ENCODE data around the gene TMEM255B.

The TMEM255B gene

DNA sequence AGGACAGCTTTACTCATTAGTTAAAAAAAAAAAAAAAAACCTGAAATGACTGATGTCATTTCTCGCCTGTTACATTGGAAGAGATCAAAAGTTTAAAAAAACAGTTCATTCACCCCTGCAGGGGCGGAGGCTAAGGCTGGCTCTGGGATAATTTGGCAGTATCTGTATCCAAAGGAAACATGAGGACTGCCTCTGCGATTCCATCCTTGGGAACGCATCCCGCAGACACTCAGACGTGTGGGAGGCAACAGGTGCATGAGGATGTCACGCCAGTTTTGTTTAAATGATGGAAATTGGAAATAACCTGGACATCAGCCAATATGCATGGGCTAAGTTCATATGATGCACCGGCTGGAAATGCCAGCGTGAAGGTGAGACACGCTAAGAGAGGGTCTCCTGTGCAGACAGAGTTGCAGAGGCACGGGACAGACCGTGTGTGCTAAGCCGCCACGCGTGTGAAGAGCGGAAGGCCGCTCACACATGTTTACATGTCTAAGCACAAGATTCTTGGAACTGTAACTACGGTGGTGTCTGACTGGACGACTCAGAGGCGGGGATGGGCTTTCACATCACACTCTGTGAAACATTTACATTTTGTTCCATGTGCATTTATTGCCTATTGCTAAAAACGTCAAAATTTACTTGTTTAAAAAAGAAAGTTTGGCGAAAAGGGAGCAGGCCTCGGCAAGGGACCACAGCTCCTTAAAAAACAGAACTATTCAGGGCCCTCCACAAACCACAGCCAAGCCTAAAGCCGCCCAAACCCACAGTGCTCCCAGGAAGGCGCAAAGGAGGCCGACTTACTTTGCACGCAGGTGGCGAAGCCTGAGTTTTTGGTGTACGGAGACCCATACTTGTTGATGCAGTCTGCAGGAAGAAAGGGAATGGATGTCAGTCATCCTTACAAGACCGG is 87.0 kb downstream of the TMEM255B start:
- Histone ChIP-seq H3K27me3 (ENCODE audit: insufficient read depth, low read length, poor library complexity, severe bottlenecking) (no peaks in the 10 kb centered on the region), H3F3A (ENCODE audit: low read depth) (no peaks in the 10 kb centered on the region), H3K79me2 (ENCODE audit: insufficient read depth, low read length) (no peaks in the 10 kb centered on the region), H3K9ac (ENCODE audit: low read depth, low read length, poor library complexity, severe bottlenecking) (no peak overlapping the region), H3K36me3 (ENCODE audit: insufficient read depth, low read length) (no peaks in the 10 kb centered on the region), H2AFZ (ENCODE audit: low read length) (no peak overlapping the region), H3K4me1 (ENCODE audit: insufficient read depth, low read length, poor library complexity, severe bottlenecking) (peaks cover 15% of the 10 kb centered on the region), H3K4me3 (ENCODE audit: low read length, poor library complexity, severe bottlenecking) (no peak overlapping the region), H3K9me3 (ENCODE audit: insufficient read depth, low read depth, low read length) (no peaks in the 10 kb centered on the region), H4K20me1 (ENCODE audit: insufficient read depth, low read length, poor library complexity, severe bottlenecking) (no peaks in the 10 kb centered on the region), H3K9me2 (replicated peaks; ENCODE audit: low read depth, low read length) (no peaks in the 10 kb centered on the region), H3K4me2 (ENCODE audit: low read depth, low read length, poor library complexity, severe bottlenecking) (peak overlapping the region; percentile 50)
- TF ChIP-seq, protein P1, sequence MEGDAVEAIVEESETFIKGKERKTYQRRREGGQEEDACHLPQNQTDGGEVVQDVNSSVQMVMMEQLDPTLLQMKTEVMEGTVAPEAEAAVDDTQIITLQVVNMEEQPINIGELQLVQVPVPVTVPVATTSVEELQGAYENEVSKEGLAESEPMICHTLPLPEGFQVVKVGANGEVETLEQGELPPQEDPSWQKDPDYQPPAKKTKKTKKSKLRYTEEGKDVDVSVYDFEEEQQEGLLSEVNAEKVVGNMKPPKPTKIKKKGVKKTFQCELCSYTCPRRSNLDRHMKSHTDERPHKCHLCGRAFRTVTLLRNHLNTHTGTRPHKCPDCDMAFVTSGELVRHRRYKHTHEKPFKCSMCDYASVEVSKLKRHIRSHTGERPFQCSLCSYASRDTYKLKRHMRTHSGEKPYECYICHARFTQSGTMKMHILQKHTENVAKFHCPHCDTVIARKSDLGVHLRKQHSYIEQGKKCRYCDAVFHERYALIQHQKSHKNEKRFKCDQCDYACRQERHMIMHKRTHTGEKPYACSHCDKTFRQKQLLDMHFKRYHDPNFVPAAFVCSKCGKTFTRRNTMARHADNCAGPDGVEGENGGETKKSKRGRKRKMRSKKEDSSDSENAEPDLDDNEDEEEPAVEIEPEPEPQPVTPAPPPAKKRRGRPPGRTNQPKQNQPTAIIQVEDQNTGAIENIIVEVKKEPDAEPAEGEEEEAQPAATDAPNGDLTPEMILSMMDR (conservative IDR thresholded peaks at IDR 0.05; ENCODE audit: low read length) = no peak
- TF ChIP-seq EZH2phosphoT487 (IDR thresholded peaks at IDR 0.05; ENCODE audit: borderline replicate concordance) = no peak

DNA sequence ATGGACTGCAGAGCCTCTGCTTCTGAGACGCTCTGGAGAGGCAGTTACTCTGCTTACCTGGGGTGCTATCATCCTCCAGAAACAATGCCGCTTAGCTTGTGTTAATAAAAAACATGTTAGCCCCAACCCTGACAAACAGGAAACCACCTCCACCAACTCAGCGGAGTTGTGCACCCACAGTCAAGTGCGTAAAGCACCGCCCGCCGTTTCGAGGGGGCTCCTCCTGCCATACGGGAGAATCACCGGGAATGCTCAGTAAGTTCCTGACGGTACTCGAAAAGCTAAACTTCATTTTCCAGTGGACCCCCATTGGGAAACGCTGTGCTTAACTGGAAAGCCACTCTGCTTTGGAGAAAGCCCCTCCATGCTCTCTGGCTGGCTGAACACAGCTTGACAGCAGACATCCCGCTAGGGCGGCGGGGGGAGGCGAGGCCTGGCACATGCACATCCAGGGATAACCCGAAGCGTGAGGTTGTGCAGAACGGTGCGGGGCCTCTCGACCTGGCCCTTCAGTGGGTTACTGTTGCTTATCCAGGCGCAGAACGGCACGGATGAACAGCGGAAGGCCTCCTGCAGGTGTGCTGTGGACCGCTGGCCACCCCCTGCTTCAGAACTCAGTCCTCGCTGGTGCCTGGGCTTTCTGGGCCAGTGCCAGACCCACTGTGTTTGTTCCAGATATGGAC is 87.8 kb downstream of the TMEM255B start:
- Histone ChIP-seq H3K36me3 (ENCODE audit: insufficient read depth, low read length) (no peaks in the 10 kb centered on the region), H3K4me2 (ENCODE audit: low read depth, low read length, poor library complexity, severe bottlenecking) (peak overlapping the region; percentile 50), H3K4me1 (ENCODE audit: insufficient read depth, low read length, poor library complexity, severe bottlenecking) (peaks cover 15% of the 10 kb centered on the region), H3F3A (ENCODE audit: low read depth) (no peaks in the 10 kb centered on the region), H3K9ac (ENCODE audit: low read depth, low read length, poor library complexity, severe bottlenecking) (no peak overlapping the region), H4K20me1 (ENCODE audit: insufficient read depth, low read length, poor library complexity, severe bottlenecking) (no peaks in the 10 kb centered on the region), H3K9me2 (replicated peaks; ENCODE audit: low read depth, low read length) (no peaks in the 10 kb centered on the region), H3K79me2 (ENCODE audit: insufficient read depth, low read length) (no peaks in the 10 kb centered on the region), H3K4me3 (ENCODE audit: low read length, poor library complexity, severe bottlenecking) (no peak overlapping the region), H3K9me3 (ENCODE audit: insufficient read depth, low read depth, low read length) (no peaks in the 10 kb centered on the region), H2AFZ (ENCODE audit: low read length) (no peak overlapping the region), H3K27me3 (ENCODE audit: insufficient read depth, low read length, poor library complexity, severe bottlenecking) (no peaks in the 10 kb centered on the region)
- TF ChIP-seq, protein P1 (conservative IDR thresholded peaks at IDR 0.05; ENCODE audit: low read length) = no peak
- no peak for TF ChIP-seq EZH2phosphoT487 (IDR thresholded peaks at IDR 0.05; ENCODE audit: borderline replicate concordance)

GRCh38 chr13:113848020-113848419 is 89.0 kb downstream of the TMEM255B start:
- Histone ChIP-seq H3K36me3 (ENCODE audit: insufficient read depth, low read length) (no peaks in the 10 kb centered on the region), H3K9ac (ENCODE audit: low read depth, low read length, poor library complexity, severe bottlenecking) (no peak overlapping the region), H4K20me1 (ENCODE audit: insufficient read depth, low read length, poor library complexity, severe bottlenecking) (no peaks in the 10 kb centered on the region), H2AFZ (ENCODE audit: low read length) (no peak overlapping the region), H3K4me2 (ENCODE audit: low read depth, low read length, poor library complexity, severe bottlenecking) (no peak overlapping the region), H3K9me2 (replicated peaks; ENCODE audit: low read depth, low read length) (no peaks in the 10 kb centered on the region), H3K27me3 (ENCODE audit: insufficient read depth, low read length, poor library complexity, severe bottlenecking) (no peaks in the 10 kb centered on the region), H3K79me2 (ENCODE audit: insufficient read depth, low read length) (no peaks in the 10 kb centered on the region), H3K4me3 (ENCODE audit: low read length, poor library complexity, severe bottlenecking) (no peak overlapping the region), H3K9me3 (ENCODE audit: insufficient read depth, low read depth, low read length) (no peaks in the 10 kb centered on the region), H3K4me1 (ENCODE audit: insufficient read depth, low read length, poor library complexity, severe bottlenecking) (peaks cover 18% of the 10 kb centered on the region), H3F3A (ENCODE audit: low read depth) (no peaks in the 10 kb centered on the region)
- TF ChIP-seq, protein P1 (conservative IDR thresholded peaks at IDR 0.05; ENCODE audit: low read length) = no peak
- no peak for TF ChIP-seq EZH2phosphoT487 (IDR thresholded peaks at IDR 0.05; ENCODE audit: borderline replicate concordance)
